Upper lobe of left lung (tissue), 4 donors: ENCODE results near the gene PDSS1.

Experiments
- POLR2A ChIP-seq, 4 donors: fragments of 450-650 bp; IDR thresholded peaks; one replicate each; pipeline ENCODE4 v1.5.1; 2016 to 2017; ENCODE audit warnings: antibody characterized with exemption in 4 of 4, mild to moderate bottlenecking in 2 of 4
- POLR2AphosphoS5 ChIP-seq, 2 donors: sonication (generic); formaldehyde crosslinking; IDR thresholded peaks; one replicate each; pipeline ENCODE4 v1.5.1; 2017; ENCODE audit warnings: antibody characterized with exemption in 2 of 2
- TF ChIP-seq, protein P1 (sequence below), 6 experiments: fragments of 450-650 bp in 4 of 6; fragments of 200-600 bp in 2 of 6; sonication (generic) in 2 of 6; IDR thresholded peaks; one replicate each; pipeline ENCODE4 v1.5.1; 2016 to 2019; ENCODE audit warnings: antibody characterized with exemption in 6 of 6

DNA sequence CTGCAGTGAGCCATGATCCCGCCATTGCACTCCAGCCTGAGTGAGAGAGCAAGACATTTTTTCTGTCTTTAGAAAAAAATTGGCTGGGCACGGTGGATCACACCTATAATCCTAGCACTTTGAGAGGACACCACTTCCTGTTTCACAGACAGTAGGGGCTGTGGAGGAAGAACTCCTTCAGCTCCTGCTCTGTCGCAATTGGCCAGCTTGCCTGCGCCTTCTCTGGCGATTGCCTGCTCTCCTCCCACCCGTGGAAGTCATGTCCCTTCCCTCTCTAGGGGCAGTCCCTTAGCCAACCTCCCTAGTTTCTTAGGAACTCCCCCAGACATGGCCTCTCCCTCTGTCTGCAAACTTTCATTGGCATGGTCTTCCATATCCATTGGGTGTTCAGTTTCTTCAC lies 8.7 kb downstream of the PDSS1 start:
- TF ChIP-seq POLR2AphosphoS5 (IDR thresholded peaks at IDR 0.05) (no peak), POLR2A (IDR thresholded peaks at IDR 0.05) (no peak)
- TF ChIP-seq, protein P1, sequence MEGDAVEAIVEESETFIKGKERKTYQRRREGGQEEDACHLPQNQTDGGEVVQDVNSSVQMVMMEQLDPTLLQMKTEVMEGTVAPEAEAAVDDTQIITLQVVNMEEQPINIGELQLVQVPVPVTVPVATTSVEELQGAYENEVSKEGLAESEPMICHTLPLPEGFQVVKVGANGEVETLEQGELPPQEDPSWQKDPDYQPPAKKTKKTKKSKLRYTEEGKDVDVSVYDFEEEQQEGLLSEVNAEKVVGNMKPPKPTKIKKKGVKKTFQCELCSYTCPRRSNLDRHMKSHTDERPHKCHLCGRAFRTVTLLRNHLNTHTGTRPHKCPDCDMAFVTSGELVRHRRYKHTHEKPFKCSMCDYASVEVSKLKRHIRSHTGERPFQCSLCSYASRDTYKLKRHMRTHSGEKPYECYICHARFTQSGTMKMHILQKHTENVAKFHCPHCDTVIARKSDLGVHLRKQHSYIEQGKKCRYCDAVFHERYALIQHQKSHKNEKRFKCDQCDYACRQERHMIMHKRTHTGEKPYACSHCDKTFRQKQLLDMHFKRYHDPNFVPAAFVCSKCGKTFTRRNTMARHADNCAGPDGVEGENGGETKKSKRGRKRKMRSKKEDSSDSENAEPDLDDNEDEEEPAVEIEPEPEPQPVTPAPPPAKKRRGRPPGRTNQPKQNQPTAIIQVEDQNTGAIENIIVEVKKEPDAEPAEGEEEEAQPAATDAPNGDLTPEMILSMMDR (IDR thresholded peaks at IDR 0.05): no peak
